CD1c-positive myeloid dendritic cell (primary cell): ENCODE results near the gene MAGI2.

Source experiments
- DNase-seq: peaks from one replicate; pipeline ENCODE4 v3.0.0-alpha.2; 2016; ENCODE audit errors: extremely low spot score

The MAGI2 gene

GRCh38 chr7:78953090-78953489 is 500.4 kb downstream of the MAGI2 start:
- DNase-seq: no peak

DNA sequence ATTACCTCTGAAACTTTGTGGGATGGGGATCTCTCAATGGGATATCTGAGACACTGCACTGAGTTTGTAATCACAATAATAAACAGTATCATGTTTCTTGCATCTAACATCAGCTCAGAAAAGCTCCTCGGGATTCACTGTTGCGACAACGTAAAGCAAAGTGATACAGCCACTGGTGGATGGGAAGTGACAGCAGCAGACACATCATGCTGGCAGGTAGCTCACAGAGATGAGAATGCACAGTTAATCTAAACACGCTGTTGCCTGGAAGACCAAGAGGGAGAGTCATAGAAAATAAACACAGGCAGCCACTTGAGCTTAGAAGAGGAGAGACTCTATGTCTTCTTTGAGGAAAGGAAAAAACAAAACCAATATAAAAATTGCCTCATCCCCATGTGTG is 513.8 kb downstream of the MAGI2 start:
- DNase-seq: no peak

- DNase-seq: no peak
Observed at GRCh38 chr7:78924581-78924980, 528.9 kb downstream of the MAGI2 start.

DNA sequence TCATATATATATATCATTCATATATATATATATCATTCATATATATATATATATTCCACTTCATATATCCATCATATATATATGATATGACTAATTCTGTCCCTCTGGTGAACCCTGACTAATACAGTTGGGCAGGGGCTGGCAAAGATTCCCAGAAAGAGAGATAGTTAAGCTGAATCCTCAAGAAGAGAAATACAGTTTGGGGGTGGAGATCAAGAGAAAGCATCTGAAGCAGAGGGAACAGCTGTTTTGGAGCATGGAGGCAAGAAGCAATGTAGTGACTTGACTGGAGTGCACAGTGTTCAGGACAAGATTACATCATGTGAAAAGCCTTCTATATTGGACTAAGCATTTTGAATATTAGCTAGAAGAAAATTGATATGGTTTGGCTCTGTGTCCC is 540.7 kb downstream of the MAGI2 start:
- DNase-seq: no peak

DNA sequence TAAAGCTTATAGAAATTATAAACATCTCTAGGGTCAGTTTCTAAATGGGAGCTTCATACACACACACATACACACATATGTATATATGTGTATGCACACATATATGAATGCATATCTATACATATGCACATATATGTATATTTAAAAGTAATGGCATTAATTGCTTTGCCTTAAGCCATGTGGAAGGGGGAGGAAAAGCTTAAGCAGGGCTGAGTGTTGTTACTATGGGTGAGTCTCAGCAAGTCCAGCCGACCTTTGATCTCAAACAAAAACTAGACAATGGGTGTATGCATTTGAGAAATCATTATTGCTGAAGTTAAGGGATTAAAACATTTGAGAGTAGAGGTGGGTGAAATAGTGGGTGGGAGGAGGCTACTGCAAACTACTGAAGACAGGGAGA is 546.7 kb downstream of the MAGI2 start:
- DNase-seq: no peak

GRCh38 chr7:78905436-78905835 is 548.0 kb downstream of the MAGI2 start:
- no peak for DNase-seq

DNA sequence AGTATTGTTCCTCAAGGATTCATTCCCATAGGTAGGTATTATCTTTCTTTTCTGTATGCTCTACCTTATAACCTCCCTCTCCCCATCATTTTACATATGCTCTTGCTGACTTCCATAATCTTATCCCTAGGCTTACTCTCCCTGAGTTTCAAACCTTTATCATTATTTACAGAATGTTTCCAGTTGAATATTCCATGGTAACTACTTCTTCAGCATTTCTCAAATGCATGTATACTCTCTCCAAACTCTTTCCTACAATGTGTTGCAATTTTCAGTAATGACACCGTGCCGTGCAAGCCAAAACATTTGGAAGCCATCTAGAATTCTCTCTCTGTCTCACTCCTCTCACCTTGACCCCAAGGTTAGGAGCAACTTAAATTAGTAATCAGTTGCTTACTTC is 548.5 kb downstream of the MAGI2 start:
- no peak for DNase-seq

GRCh38 chr7:78901566-78901965 is 551.9 kb downstream of the MAGI2 start:
- no peak for DNase-seq

DNA sequence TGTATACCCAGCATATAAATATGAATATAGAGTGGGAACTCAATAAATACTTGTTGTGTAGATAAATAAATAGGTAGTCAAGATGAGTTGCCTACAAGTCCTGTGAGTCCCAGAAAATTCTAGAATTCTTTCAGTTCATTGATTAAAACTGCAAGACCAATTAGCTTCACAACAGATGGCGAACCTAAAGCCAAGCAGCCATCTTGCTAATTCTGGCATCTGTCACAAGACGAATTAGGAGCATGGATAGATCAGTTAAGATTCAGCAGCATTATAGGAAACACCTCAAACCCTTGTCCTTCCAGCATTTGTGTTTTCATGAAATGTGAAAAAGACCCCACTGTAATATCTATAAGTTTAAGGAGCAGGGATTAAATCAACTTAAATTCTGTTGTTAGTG is 552.7 kb downstream of the MAGI2 start:
- no peak for DNase-seq

DNA sequence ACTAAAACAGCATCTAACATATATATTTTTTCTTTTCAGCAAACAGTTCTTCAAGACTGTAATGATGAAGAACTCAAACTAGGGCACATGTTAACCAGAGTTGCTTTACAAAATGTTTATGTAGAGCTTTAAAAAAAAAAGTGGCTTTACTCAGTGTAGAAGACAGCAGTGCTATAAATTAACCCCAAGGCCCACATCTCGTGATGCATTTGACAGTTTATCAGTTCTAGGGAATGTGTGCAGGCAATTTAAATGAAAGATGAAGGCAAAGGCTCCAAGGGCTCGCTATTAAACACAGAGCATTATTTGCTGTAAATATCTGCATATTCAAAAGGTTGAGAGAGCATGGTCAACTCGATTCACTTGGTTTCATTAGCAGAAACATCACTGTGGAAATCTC is 558.1 kb downstream of the MAGI2 start:
- DNase-seq: no peak

DNA sequence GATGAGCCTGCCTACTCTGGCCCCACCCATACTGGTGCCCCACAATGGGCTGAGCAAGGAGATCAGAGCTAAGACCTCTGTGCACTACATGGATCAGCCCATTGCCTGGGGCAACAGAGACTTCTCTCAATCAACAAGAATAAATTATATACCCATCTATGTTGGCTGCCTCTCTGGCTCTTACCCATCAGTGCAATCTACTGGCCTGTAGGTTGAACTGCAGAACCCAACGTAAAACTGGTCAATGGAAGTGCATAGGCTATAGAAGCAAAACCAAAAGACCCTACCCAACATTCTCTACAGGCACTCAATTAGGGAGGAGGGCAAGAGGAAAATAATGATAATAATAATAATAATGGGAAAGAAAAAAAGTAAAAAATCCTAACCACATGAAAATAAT is 574.3 kb downstream of the MAGI2 start:
- DNase-seq: no peak

GRCh38 chr7:78873117-78873516 is 580.4 kb downstream of the MAGI2 start:
- no peak for DNase-seq

DNA sequence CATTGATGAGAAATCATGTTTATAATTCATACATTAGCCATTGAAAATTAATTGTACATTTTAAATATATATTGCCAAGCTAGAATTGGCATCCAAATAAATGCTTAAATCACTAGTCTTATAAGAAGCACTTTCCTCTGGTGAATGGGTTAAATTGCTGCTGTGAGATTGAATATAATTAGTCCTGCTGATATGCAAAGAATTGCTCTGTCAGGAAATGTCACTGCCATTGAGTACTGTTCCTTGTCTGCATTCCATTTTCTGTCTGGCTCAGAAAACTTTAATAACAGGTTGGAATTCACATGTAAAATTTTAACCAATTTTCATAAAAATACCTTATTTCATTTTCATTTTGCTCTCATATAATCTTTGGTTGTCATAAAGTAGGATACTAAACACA is 589.1 kb downstream of the MAGI2 start:
- DNase-seq: no peak

DNA sequence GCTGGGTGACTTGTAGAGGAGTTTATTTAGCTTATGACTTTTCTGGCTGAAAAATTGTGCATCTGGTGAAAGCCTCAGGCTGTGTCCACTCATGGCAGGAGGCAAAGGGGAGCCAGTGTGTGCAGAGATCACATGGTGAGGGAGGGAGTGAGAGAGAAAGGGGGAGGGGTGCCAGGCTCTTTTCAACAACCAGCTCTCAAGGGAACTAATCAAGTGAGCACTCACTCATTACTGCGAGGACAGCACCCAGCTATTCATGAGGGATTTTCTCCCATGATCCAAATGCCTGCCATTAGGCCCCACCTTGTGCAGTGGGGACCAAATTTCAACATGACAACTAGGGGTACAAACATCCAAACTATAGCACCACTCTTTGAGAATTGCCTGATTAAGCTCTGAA is 590.2 kb downstream of the MAGI2 start:
- DNase-seq: no peak

GRCh38 chr7:78862411-78862900 is 591.0 kb downstream of the MAGI2 start:
- no peak for DNase-seq

- no peak for DNase-seq
Observed at GRCh38 chr7:78852951-78853350, 600.5 kb downstream of the MAGI2 start.

DNA sequence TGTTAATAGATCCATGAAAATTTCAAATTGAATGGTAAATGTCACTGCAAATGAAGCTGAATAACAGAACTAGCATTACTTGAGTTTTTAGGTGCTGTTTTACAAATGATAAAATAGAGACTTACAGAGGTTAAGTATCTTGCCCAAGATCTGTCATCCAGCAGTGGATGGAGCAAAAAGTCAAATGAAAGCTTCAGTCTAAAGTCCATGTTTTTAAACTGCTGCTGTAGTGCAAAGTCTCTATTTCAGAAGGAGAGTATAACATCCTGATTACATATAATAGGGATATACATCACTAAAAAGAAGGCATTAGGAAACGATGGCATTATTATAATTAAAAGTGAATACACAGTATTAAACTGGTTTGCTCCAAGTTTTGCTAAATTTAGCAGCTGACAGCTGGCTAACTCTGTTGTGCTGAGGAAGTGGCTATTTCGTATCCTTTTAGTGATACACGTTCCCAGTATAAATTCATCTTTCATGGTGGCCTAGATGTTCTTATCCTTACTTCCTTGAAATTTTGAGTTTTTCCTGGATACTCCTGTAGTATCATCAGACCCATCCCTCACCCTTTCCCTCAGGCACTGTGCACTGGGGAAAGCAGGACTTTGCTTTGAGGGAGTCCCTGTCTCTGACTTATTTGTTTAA is 603.2 kb downstream of the MAGI2 start:
- no peak for DNase-seq

- no peak for DNase-seq
Observed at GRCh38 chr7:78845155-78845554, 608.3 kb downstream of the MAGI2 start.

DNA sequence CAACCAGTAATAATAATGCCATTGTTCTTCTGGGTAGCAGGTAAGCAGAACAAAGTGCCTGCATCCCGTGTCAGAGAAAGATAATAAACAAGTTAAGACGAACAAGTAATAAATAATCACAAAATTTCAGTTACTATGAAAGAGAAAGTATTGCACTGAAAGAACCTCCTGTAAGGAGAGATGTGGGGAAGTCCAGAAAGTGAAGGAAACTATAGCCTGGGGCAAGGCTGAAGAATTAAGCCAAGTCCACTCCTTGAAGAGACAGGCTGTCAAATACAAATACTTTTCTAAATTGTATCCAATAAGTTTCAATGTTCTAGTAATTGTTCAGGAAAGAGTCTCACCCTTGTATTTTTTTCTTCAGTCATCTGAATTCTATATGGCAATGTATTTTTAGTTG is 611.4 kb downstream of the MAGI2 start:
- DNase-seq: no peak

- DNase-seq: no peak
Observed at GRCh38 chr7:78835897-78836296, 617.6 kb downstream of the MAGI2 start.

DNA sequence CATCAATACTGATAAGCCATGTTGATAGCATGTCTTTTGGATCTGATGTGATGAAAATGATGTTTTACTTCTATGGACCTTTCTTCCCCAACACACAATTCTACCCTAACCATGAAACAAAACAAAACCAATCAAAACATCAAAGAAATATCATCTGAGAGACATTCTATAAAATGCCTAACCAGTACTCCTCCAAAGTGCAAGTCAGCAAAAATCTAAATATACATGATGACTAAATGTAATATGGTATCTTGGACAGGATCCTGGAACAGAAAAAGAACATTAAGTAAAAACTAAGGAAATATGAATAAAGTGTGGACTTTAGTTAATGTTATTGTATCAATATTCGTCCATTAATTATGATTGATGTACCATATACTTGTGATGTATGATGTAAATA is 625.1 kb downstream of the MAGI2 start:
- no peak for DNase-seq

DNA sequence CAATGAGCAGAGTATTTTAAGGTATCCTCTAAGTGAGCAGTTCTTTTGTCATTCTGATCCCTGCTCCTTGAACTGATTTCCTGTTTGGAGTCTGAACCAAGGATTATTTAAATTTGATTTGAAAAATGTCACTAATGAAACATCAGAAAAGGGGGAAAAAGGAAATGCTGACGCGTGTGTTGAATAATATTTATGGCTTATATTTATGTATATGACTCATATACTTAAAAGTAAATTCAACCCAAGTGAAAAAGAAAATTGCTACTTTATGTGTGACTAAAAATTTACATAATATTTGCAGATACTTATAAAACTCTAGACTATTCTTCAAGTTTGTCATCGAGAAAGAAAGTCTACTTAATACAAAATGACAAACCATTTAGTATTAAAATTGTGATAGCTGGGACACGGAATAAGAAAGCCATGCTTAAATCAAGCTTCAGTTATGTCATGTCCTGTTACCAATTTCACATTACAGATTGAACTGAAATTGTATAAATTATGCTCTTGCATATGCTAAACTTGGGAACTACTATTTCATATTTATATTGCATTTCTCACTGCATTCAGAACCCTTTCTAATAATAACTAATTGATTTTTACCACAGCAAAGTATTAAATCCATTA is 649.9 kb downstream of the MAGI2 start:
- no peak for DNase-seq

DNA sequence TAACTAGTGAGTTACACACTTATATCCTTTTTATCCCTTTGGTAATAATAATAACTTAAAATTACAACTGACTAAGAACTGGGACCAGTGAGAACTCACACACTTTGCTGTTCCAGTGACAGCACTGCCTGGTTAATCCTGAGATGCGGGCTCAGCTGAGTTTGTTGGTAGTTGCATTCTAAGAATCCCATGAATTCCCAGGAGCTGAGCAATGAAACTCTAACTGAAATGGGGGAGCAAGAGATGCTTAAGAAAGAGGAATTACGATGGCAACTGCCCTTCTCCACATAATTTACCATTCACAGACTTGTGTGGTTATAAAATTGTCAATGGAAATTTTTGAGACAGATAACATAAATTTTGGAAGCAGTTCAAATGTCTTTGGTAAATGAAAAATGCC is 659.4 kb downstream of the MAGI2 start:
- no peak for DNase-seq

GRCh38 chr7:78792624-78793023 is 660.8 kb downstream of the MAGI2 start:
- DNase-seq: no peak
